ENCODE results near the gene MYRF.
A peak's percentile ranks its signal among the peaks of the same experiment; 100 is the strongest.

Gene MYRF

GRCh38 chr11:61754534-61755482, 2.4 kb downstream of the MYRF start:
- Histone ChIP-seq H4K20me1 (ENCODE audit: insufficient read depth, low read length) (no peaks in the 10 kb centered on the region), H2AFZ (ENCODE audit: low read depth, low read length) (no peak overlapping the region), H3K27ac (ENCODE audit: low read length) (no peak overlapping the region), H3K4me2 (ENCODE audit: insufficient read depth, low read length) (no peak overlapping the region), H3K4me3 (ENCODE audit: low read depth in 1 of 2, low read length in 2 of 2) (no peak overlapping the region), H3K9ac (ENCODE audit: low read depth, low read length) (no peak overlapping the region), H3K27me3 (ENCODE audit: insufficient read depth, low read length, poor library complexity) (no peaks in the 10 kb centered on the region), H3K36me3 (ENCODE audit: insufficient read depth, low read length) (no peaks in the 10 kb centered on the region), H3K4me1 (ENCODE audit: insufficient read depth, low read length) (peaks cover 3% of the 10 kb centered on the region; the same call in 1 of the 2 replicates), H3K9me3 (ENCODE audit: insufficient read depth, low read length, severe bottlenecking) (no peaks in the 10 kb centered on the region), H3K79me2 (ENCODE audit: insufficient read depth, low read length) (no peaks in the 10 kb centered on the region)
- DNase-seq (no peak), ATAC-seq (ENCODE audit: insufficient read depth, low read depth) (no peak)
- TF ChIP-seq CTCF (IDR thresholded peaks at IDR 0.05; ENCODE audit: borderline replicate concordance, extremely low read depth, low read length, poor library complexity, severe bottlenecking) (no peak), EZH2 (IDR thresholded peaks at IDR 0.05; ENCODE audit: borderline replicate concordance, low read depth, low read length, severe bottlenecking) (no peak)

DNA sequence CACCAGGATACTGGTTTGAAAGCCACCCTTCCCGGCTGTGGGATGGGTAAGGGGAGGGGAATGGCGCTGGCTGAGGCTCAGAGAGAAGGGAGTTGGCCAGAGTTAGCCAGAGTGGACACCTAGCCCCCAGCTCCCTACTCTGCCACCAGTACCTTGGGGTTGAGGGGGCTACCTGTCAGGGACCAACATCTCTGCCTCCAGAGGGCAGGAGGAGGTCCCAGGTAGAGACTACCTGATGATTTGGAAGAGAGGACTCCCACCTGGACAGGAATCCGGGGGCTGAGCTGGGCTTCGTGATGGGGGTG, 3.7 kb downstream of the MYRF start:
- Histone ChIP-seq H2AFZ (ENCODE audit: low read depth, low read length) (no peak overlapping the region), H3K4me3 (ENCODE audit: low read depth in 1 of 2, low read length in 2 of 2) (no peak overlapping the region), H3K9ac (ENCODE audit: low read depth, low read length) (no peak overlapping the region), H3K79me2 (ENCODE audit: insufficient read depth, low read length) (no peaks in the 10 kb centered on the region), H3K4me1 (ENCODE audit: insufficient read depth, low read length) (peaks cover 3% of the 10 kb centered on the region; the same call in 1 of the 2 replicates), H3K4me2 (ENCODE audit: insufficient read depth, low read length) (no peak overlapping the region), H3K27ac (ENCODE audit: low read length) (no peak overlapping the region), H3K36me3 (ENCODE audit: insufficient read depth, low read length) (no peaks in the 10 kb centered on the region), H3K27me3 (ENCODE audit: insufficient read depth, low read length, poor library complexity) (no peaks in the 10 kb centered on the region), H4K20me1 (ENCODE audit: insufficient read depth, low read length) (no peaks in the 10 kb centered on the region), H3K9me3 (ENCODE audit: insufficient read depth, low read length, severe bottlenecking) (no peaks in the 10 kb centered on the region)
- TF ChIP-seq CTCF (IDR thresholded peaks at IDR 0.05; ENCODE audit: borderline replicate concordance, extremely low read depth, low read length, poor library complexity, severe bottlenecking) (no peak), EZH2 (IDR thresholded peaks at IDR 0.05; ENCODE audit: borderline replicate concordance, low read depth, low read length, severe bottlenecking) (no peak)
- ATAC-seq (ENCODE audit: insufficient read depth, low read depth) (no peak), DNase-seq (no peak)

- Histone ChIP-seq H3K9ac (ENCODE audit: low read depth, low read length) (no peak overlapping the region), H3K79me2 (ENCODE audit: insufficient read depth, low read length) (no peaks in the 10 kb centered on the region), H2AFZ (ENCODE audit: low read depth, low read length) (no peak overlapping the region), H3K4me3 (ENCODE audit: low read depth in 1 of 2, low read length in 2 of 2) (no peak overlapping the region), H4K20me1 (ENCODE audit: insufficient read depth, low read length) (no peaks in the 10 kb centered on the region), H3K27me3 (ENCODE audit: insufficient read depth, low read length, poor library complexity) (no peaks in the 10 kb centered on the region), H3K27ac (ENCODE audit: low read length) (no peak overlapping the region), H3K4me2 (ENCODE audit: insufficient read depth, low read length) (no peak overlapping the region), H3K9me3 (ENCODE audit: insufficient read depth, low read length, severe bottlenecking) (no peaks in the 10 kb centered on the region), H3K4me1 (ENCODE audit: insufficient read depth, low read length) (peaks cover 3% of the 10 kb centered on the region; the same call in 1 of the 2 replicates), H3K36me3 (ENCODE audit: insufficient read depth, low read length) (no peaks in the 10 kb centered on the region)
- peak; percentile 29 for DNase-seq
- TF ChIP-seq CTCF (IDR thresholded peaks at IDR 0.05; ENCODE audit: borderline replicate concordance, extremely low read depth, low read length, poor library complexity, severe bottlenecking) (no peak), EZH2 (IDR thresholded peaks at IDR 0.05; ENCODE audit: borderline replicate concordance, low read depth, low read length, severe bottlenecking) (no peak)
- peak; percentile 72 for ATAC-seq (ENCODE audit: insufficient read depth, low read depth)
Measured at GRCh38 chr11:61756452-61757212, 4.2 kb downstream of the MYRF start.

Data from DND-41 (cell line).